Retinal pigment epithelial cell (primary cell): ENCODE data around the gene WDR81.
"Not testable (repeated sequence)": the region's sequence is repeated elsewhere in the genome, so short reads cannot be mapped to it uniquely, and the experiment has no call there.

Experiments used
- DNase-seq: peaks from one replicate; pipeline ENCODE4 v3.0.0-alpha.2; 2010; ENCODE audit warnings: low read depth
- H3K4me3 ChIP-seq: 2 replicates; pipeline ENCODE4 v1.5.1; 2011; ENCODE audit warnings: mild to moderate bottlenecking, low read length, control low read depth, moderate library complexity
- TF ChIP-seq, protein P1 (sequence below): conservative IDR thresholded peaks from 2 replicates; pipeline ENCODE4 v1.5.1; 2011; ENCODE audit warnings: low read depth, low read length, control low read depth, inconsistent platforms

WDR81 gene

GRCh38 chr17:1693339-1693738 lies 31.2 kb upstream of the WDR81 start:
- TF ChIP-seq, protein P1, sequence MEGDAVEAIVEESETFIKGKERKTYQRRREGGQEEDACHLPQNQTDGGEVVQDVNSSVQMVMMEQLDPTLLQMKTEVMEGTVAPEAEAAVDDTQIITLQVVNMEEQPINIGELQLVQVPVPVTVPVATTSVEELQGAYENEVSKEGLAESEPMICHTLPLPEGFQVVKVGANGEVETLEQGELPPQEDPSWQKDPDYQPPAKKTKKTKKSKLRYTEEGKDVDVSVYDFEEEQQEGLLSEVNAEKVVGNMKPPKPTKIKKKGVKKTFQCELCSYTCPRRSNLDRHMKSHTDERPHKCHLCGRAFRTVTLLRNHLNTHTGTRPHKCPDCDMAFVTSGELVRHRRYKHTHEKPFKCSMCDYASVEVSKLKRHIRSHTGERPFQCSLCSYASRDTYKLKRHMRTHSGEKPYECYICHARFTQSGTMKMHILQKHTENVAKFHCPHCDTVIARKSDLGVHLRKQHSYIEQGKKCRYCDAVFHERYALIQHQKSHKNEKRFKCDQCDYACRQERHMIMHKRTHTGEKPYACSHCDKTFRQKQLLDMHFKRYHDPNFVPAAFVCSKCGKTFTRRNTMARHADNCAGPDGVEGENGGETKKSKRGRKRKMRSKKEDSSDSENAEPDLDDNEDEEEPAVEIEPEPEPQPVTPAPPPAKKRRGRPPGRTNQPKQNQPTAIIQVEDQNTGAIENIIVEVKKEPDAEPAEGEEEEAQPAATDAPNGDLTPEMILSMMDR, result no peak
- no peak for DNase-seq
- no peak overlapping the region for H3K4me3 ChIP-seq

- no peak overlapping the region for H3K4me3 ChIP-seq
- TF ChIP-seq, protein P1, result no peak
- no peak for DNase-seq
Observed at GRCh38 chr17:1695365-1695764, 29.1 kb upstream of the WDR81 start.

- DNase-seq, result no peak
- TF ChIP-seq, protein P1, result no peak
- H3K4me3 ChIP-seq, result no peak overlapping the region
Observed at GRCh38 chr17:1697681-1698080, 26.8 kb upstream of the WDR81 start.

DNA sequence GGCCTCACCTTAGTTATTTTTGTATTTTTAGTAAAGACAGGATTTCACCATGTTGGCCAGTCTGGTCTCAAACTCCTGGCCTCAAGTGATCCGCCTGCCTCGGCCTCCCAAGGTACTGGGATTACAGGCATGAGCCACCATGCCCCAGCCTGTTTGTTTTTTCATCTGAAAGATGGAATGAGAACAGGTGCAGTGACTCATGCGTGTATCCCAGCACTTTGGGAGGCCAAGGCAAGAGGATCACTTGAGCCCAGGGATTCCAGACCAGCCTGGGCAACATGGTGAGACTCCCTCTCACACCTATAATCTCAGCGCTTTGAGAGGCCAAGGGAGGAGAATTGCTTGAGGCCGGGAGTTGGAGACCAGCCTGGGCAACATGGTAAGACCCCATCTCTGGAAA lies 24.6 kb upstream of the WDR81 start:
- not testable (repeated sequence) for H3K4me3 ChIP-seq, DNase-seq

GRCh38 chr17:1703063-1703462 lies 21.4 kb upstream of the WDR81 start:
- H3K4me3 ChIP-seq, result no peak overlapping the region
- TF ChIP-seq, protein P1, result no peak
- DNase-seq, result no peak

- no peak for DNase-seq
- no peak overlapping the region for H3K4me3 ChIP-seq
- TF ChIP-seq, protein P1, result no peak
Observed at GRCh38 chr17:1705004-1705403, 19.5 kb upstream of the WDR81 start.

- H3K4me3 ChIP-seq, result no peak overlapping the region
- DNase-seq, result no peak
- TF ChIP-seq, protein P1, result no peak
Observed at GRCh38 chr17:1707107-1707506, 17.4 kb upstream of the WDR81 start.

DNA sequence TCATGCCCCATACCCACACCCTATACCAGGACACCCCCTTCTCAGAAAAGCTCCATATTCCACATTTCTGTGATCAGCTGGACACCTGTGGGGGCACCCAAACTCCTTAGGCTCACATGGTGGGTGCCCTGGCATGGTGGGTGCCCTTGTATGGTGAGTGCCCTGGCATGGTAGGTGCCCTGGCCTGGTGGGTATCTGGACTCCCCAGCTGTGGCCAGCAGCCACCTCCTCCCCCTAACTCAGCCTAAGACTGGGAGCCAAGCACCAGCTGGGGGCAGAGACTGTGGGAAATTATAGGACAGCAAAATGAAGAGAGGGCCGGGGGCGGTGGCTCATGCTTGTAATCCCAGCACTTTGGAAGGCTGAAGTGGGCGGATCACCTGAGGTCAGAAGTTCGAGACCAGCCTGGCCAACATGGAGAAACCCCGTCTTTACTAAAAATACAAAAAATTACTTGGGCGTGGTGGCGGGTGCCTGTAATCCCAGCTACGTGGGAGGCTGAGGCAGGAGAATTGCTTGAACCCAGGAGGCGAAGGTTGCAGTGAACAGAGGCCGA lies 15.6 kb upstream of the WDR81 start:
- H3K4me3 ChIP-seq, DNase-seq: not testable (repeated sequence)
